ENCODE results near the gene FOXL1.

GRCh38 chr16:86573646-86574508 lies 4.5 kb upstream of the FOXL1 start:
- TF ChIP-seq CTCF (IDR thresholded peaks at IDR 0.05; ENCODE audit: insufficient read depth, low read length), result no peak
- no peak for TF ChIP-seq POLR2AphosphoS5 (IDR thresholded peaks at IDR 0.05; ENCODE audit: low read depth)
- TF ChIP-seq GABPA (IDR thresholded peaks at IDR 0.05; ENCODE audit: low read depth), result no peak
- TF ChIP-seq REST (IDR thresholded peaks at IDR 0.05; ENCODE audit: insufficient replicate concordance, low read depth), result no peak
